ENCODE data around the gene NUDT4.

The NUDT4 gene

DNA sequence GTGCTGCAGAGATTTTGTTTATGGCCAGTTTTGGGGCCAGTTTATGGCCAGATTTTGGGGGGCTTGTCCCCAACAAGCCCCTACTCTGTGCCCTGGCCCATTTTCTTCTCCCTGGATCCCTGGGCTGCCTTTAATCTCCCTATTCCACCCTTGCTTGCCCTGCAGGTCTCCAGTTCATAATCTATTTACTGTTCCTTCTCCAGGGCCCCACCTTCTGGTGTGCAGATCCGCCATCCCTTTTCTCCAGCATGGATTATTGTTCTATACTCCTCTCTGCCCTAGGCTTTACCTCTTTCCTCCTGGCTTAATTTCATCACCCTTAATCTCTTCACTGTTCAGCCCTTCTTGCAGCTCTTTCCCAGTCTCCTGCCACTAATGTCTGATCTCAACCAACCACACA, 26.0 kb upstream of the NUDT4 start:
- peaks cover 5% of the 10 kb centered on the region for H3K9me3 Mint-ChIP-seq
- H3K36me3 Mint-ChIP-seq (ENCODE audit: low read depth), result peaks cover 19% of the 10 kb centered on the region
- H3K27ac Mint-ChIP-seq, result no peak overlapping the region
- DNase-seq, result no peak
- peaks cover 14% of the 10 kb centered on the region for H3K4me1 Mint-ChIP-seq
- H3K4me3 Mint-ChIP-seq, result no peak overlapping the region
- TF ChIP-seq, protein P1, sequence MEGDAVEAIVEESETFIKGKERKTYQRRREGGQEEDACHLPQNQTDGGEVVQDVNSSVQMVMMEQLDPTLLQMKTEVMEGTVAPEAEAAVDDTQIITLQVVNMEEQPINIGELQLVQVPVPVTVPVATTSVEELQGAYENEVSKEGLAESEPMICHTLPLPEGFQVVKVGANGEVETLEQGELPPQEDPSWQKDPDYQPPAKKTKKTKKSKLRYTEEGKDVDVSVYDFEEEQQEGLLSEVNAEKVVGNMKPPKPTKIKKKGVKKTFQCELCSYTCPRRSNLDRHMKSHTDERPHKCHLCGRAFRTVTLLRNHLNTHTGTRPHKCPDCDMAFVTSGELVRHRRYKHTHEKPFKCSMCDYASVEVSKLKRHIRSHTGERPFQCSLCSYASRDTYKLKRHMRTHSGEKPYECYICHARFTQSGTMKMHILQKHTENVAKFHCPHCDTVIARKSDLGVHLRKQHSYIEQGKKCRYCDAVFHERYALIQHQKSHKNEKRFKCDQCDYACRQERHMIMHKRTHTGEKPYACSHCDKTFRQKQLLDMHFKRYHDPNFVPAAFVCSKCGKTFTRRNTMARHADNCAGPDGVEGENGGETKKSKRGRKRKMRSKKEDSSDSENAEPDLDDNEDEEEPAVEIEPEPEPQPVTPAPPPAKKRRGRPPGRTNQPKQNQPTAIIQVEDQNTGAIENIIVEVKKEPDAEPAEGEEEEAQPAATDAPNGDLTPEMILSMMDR (IDR thresholded peaks at IDR 0.05), result no peak
- peaks cover 3% of the 10 kb centered on the region for H3K27me3 Mint-ChIP-seq (ENCODE audit: low read depth, poor library complexity)

- no peak for DNase-seq
- TF ChIP-seq, protein P1 (IDR thresholded peaks at IDR 0.05), result no peak
- Mint-ChIP-seq H3K27me3 (ENCODE audit: low read depth, poor library complexity) (peaks cover 3% of the 10 kb centered on the region), H3K4me3 (no peak overlapping the region), H3K9me3 (peaks cover 5% of the 10 kb centered on the region), H3K4me1 (peaks cover 8% of the 10 kb centered on the region), H3K36me3 (ENCODE audit: low read depth) (peaks cover 19% of the 10 kb centered on the region), H3K27ac (no peak overlapping the region)
These were observed 25.4 kb upstream of the NUDT4 start for GRCh38 chr12:93352321-93352720.

- Mint-ChIP-seq H3K4me1 (peaks cover 5% of the 10 kb centered on the region), H3K36me3 (ENCODE audit: low read depth) (peaks cover 13% of the 10 kb centered on the region), H3K4me3 (no peak overlapping the region), H3K9me3 (peaks cover 5% of the 10 kb centered on the region), H3K27me3 (ENCODE audit: low read depth, poor library complexity) (no peaks in the 10 kb centered on the region), H3K27ac (no peak overlapping the region)
- TF ChIP-seq, protein P1 (IDR thresholded peaks at IDR 0.05), result no peak
- no peak for DNase-seq
These were observed 21.5 kb upstream of the NUDT4 start for GRCh38 chr12:93356214-93356613.

DNA sequence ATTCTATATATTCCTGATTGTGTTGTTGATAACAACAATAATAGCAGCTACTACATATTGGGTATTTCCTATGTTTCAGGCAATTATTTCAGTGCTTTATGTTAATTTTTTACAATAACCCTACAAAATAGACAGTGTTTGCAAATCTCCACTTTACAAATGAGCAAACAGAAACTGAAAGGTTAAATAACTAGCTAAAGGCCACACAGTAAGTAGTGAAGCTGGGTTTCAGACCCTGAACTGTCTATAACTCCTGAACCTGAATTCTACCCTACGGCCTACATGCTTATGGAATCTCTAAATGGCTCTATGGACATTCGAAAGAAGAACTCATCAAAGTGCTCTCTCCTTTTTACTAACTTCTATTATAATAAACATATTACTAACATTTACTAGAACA, 19.7 kb upstream of the NUDT4 start:
- no peak overlapping the region for H3K4me3 Mint-ChIP-seq
- TF ChIP-seq, protein P1 (IDR thresholded peaks at IDR 0.05), result no peak
- peaks cover 3% of the 10 kb centered on the region for H3K36me3 Mint-ChIP-seq (ENCODE audit: low read depth)
- peaks cover 14% of the 10 kb centered on the region for H3K4me1 Mint-ChIP-seq
- no peak overlapping the region for H3K27ac Mint-ChIP-seq
- no peaks in the 10 kb centered on the region for H3K9me3 Mint-ChIP-seq
- no peak for DNase-seq
- peaks cover 3% of the 10 kb centered on the region for H3K27me3 Mint-ChIP-seq (ENCODE audit: low read depth, poor library complexity)

GRCh38 chr12:93358821-93359220, 18.9 kb upstream of the NUDT4 start:
- H3K4me3 Mint-ChIP-seq, result no peak overlapping the region
- H3K27ac Mint-ChIP-seq, result no peak overlapping the region
- H3K9me3 Mint-ChIP-seq, result no peaks in the 10 kb centered on the region
- H3K4me1 Mint-ChIP-seq, result peaks cover 20% of the 10 kb centered on the region
- peaks cover 3% of the 10 kb centered on the region for H3K27me3 Mint-ChIP-seq (ENCODE audit: low read depth, poor library complexity)
- TF ChIP-seq, protein P1 (IDR thresholded peaks at IDR 0.05), result no peak
- DNase-seq, result no peak
- H3K36me3 Mint-ChIP-seq (ENCODE audit: low read depth), result no peaks in the 10 kb centered on the region

GRCh38 chr12:93360688-93361087, 17.0 kb upstream of the NUDT4 start:
- Mint-ChIP-seq H3K27ac (no peak overlapping the region), H3K4me1 (peaks cover 23% of the 10 kb centered on the region), H3K36me3 (ENCODE audit: low read depth) (no peaks in the 10 kb centered on the region), H3K27me3 (ENCODE audit: low read depth, poor library complexity) (peaks cover 3% of the 10 kb centered on the region), H3K4me3 (no peak overlapping the region), H3K9me3 (no peaks in the 10 kb centered on the region)
- no peak for DNase-seq
- TF ChIP-seq, protein P1 (IDR thresholded peaks at IDR 0.05), result no peak
